Skeletal muscle satellite cell (primary cell): ENCODE data around the gene ZBTB21.

Experiments used
- H3K27me3 ChIP-seq: 2 replicates; pipeline ENCODE4 v1.7.0; 2013; ENCODE audit warnings: low read length; ENCODE audit not compliant: control insufficient read depth, insufficient read depth
- H3K36me3 ChIP-seq: 2 replicates; pipeline ENCODE4 v1.7.0; 2013; ENCODE audit warnings: mild to moderate bottlenecking, control low read depth, low read length; ENCODE audit not compliant: insufficient read depth
- H3K4me1 ChIP-seq: 2 replicates; pipeline ENCODE4 v1.7.0; 2013; ENCODE audit warnings: low read length; ENCODE audit not compliant: control insufficient read depth, insufficient read depth
- H3K4me2 ChIP-seq: 2 replicates; pipeline ENCODE4 v1.7.0; 2013; ENCODE audit warnings: mild to moderate bottlenecking, low read length
- H3K4me3 ChIP-seq: 2 replicates; pipeline ENCODE4 v1.7.0; 2013; ENCODE audit warnings: low read length
- H3K9ac ChIP-seq: 2 replicates; pipeline ENCODE4 v1.7.0; 2013; ENCODE audit warnings: mild to moderate bottlenecking, low read depth, low read length, moderate library complexity
- H3K9me3 ChIP-seq: replicated peaks from 2 replicates; pipeline ENCODE4 v1.7.0; 2013; ENCODE audit warnings: mild to moderate bottlenecking, control low read depth, low read length

Gene ZBTB21

DNA sequence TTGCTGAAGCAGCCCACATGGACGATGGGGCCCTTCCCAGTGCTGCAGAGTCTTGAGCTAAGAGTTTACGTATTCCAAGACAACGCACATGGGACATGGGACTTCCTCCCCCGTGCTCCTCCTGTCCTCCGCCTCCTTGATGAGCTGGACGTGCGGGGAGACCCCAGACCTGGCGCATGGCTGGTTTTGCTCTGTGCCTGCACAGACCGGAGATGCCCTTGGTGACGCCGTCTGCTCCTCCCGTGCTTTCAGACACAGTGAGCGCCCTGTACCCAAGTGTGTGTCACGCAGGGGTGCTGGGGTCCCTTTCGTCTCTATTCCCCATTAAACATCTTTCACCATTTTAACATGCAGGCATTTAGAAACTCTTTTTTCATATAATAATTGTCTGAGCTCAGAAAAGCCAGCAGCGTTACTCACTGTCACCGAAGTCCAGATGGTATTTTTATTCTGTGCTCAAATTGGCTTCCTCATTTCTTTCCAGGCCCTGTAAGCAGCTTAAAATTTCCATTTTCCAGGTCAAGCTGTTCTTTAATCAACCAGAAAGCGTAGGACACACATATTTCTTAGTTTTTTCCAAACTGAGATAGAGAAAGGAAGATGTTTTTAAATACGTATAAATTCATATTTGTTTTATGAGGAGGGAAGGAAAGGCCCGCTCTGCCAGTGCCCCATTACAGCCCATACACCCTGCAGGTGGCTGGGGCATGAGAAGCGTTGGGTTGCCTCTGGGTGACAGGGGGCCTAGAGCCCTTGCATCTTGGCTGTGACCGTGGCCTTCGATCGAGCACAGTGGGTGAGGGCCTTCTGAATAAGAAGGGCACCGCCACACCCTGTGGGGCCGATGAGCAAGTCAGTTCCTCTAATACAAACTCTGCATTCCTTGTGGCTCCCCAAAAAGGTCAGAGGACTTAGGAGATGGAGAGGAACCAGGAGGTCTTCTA lies 17.9 kb upstream of the ZBTB21 start:
- Histone ChIP-seq H3K9me3 (no peaks in the 10 kb centered on the region), H3K9ac (no peak overlapping the region), H3K27me3 (peaks cover 42% of the 10 kb centered on the region), H3K4me1 (peaks cover 13% of the 10 kb centered on the region), H3K4me2 (no peak overlapping the region), H3K36me3 (no peaks in the 10 kb centered on the region), H3K4me3 (no peak overlapping the region)

- no peak overlapping the region for H3K9ac ChIP-seq
- peaks cover 13% of the 10 kb centered on the region for H3K4me1 ChIP-seq
- H3K9me3 ChIP-seq = no peaks in the 10 kb centered on the region
- H3K27me3 ChIP-seq = peaks cover 39% of the 10 kb centered on the region
- H3K4me3 ChIP-seq = no peak overlapping the region
- no peak overlapping the region for H3K4me2 ChIP-seq
- H3K36me3 ChIP-seq = no peaks in the 10 kb centered on the region
Measured at GRCh38 chr21:42027085-42027821, 17.1 kb upstream of the ZBTB21 start.

DNA sequence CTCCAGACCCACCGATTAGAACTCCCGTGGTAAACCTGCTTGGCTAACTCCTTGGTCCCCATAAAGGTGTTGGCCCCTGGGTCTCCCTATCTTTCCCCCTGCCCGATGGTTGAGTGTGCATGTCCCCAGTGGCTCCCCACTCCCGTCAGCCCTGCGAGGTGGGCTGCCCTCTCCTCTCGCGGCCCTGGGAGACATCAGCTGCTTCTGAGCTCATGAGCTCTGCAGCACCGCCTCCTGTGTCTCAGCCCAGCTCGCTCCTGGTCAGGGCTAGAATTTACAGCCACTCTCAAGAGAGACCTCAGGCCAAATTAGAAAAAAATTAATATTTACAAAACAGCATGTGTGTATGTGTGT lies 15.9 kb upstream of the ZBTB21 start:
- H3K36me3 ChIP-seq = no peaks in the 10 kb centered on the region
- no peak overlapping the region for H3K4me2 ChIP-seq
- no peak overlapping the region for H3K9ac ChIP-seq
- no peaks in the 10 kb centered on the region for H3K9me3 ChIP-seq
- peaks cover 13% of the 10 kb centered on the region for H3K4me1 ChIP-seq
- peaks cover 44% of the 10 kb centered on the region for H3K27me3 ChIP-seq
- no peak overlapping the region for H3K4me3 ChIP-seq

DNA sequence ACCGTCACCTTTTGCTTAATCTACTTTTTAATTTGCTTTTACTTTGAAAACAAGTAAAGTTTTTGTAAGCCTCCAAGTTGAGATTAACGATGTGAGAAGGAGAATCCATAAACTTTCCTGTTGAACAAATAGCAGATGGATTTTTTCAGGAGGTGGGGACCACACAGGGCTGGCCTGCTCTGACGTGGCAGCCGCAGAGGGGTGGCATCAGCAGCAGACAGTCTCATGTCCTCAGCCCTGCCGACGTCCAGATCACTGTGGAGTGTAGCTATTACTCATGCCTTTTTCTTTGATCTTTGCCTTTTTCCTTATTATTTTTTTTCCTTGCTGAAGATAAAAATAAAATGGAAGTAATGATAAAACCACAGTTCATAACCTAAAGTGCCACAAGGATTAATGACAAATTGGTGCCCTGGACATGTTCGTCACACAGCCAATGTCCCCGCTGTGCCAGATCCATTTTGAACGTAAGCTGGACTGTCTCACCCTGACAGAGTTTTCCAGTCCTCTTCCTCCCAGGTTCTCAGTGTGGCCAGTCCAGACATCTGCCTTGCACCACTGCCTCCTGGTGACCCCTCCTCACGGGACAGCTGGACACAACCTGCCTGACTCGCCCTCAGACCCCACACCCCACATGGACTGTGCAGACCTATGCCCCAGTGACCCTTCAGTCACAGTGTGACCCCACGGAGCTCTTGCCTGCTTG lies 15.4 kb upstream of the ZBTB21 start:
- no peak overlapping the region for H3K9ac ChIP-seq

GRCh38 chr21:42022906-42023305 lies 12.7 kb upstream of the ZBTB21 start:
- H3K9ac ChIP-seq = no peak overlapping the region
- H3K36me3 ChIP-seq = no peaks in the 10 kb centered on the region

More for the DNA sequence above, 15.4 kb upstream of the ZBTB21 start:
- peaks cover 13% of the 10 kb centered on the region for H3K4me1 ChIP-seq
- H3K27me3 ChIP-seq = peaks cover 44% of the 10 kb centered on the region
- H3K9me3 ChIP-seq = no peaks in the 10 kb centered on the region
- no peaks in the 10 kb centered on the region for H3K36me3 ChIP-seq
- no peak overlapping the region for H3K4me2 ChIP-seq
- no peak overlapping the region for H3K4me3 ChIP-seq

GRCh38 chr21:42022091-42022430 lies 11.9 kb upstream of the ZBTB21 start:
- peaks cover 13% of the 10 kb centered on the region for H3K4me1 ChIP-seq
- no peaks in the 10 kb centered on the region for H3K9me3 ChIP-seq
- H3K36me3 ChIP-seq = no peaks in the 10 kb centered on the region
- H3K9ac ChIP-seq = no peak overlapping the region
- H3K27me3 ChIP-seq = peaks cover 36% of the 10 kb centered on the region
- no peak overlapping the region for H3K4me2 ChIP-seq
- H3K4me3 ChIP-seq = no peak overlapping the region

More at GRCh38 chr21:42022906-42023305, 12.7 kb upstream of the ZBTB21 start:
- Histone ChIP-seq H3K4me3 (no peak overlapping the region), H3K4me2 (no peak overlapping the region), H3K4me1 (peaks cover 13% of the 10 kb centered on the region), H3K27me3 (peaks cover 36% of the 10 kb centered on the region), H3K9me3 (no peaks in the 10 kb centered on the region)

- Histone ChIP-seq H3K4me1 (peaks cover 13% of the 10 kb centered on the region), H3K9me3 (no peaks in the 10 kb centered on the region), H3K36me3 (no peaks in the 10 kb centered on the region), H3K27me3 (peaks cover 36% of the 10 kb centered on the region), H3K4me3 (no peak overlapping the region), H3K4me2 (no peak overlapping the region), H3K9ac (no peak overlapping the region)
Measured at GRCh38 chr21:42021371-42022090, 11.4 kb upstream of the ZBTB21 start.

- no peak overlapping the region for H3K4me3 ChIP-seq
- H3K36me3 ChIP-seq = no peaks in the 10 kb centered on the region
- no peak overlapping the region for H3K9ac ChIP-seq
- H3K4me2 ChIP-seq = no peak overlapping the region
- H3K27me3 ChIP-seq = peaks cover 35% of the 10 kb centered on the region
- no peaks in the 10 kb centered on the region for H3K9me3 ChIP-seq
- H3K4me1 ChIP-seq = no peaks in the 10 kb centered on the region
Measured at GRCh38 chr21:42019706-42020105, 9.5 kb upstream of the ZBTB21 start.

- H3K27me3 ChIP-seq = peaks cover 29% of the 10 kb centered on the region
- no peaks in the 10 kb centered on the region for H3K4me1 ChIP-seq
- H3K9ac ChIP-seq = no peak overlapping the region
- no peaks in the 10 kb centered on the region for H3K9me3 ChIP-seq
- no peaks in the 10 kb centered on the region for H3K36me3 ChIP-seq
- no peak overlapping the region for H3K4me2 ChIP-seq
- no peak overlapping the region for H3K4me3 ChIP-seq
Measured at GRCh38 chr21:42019101-42019605, 9.0 kb upstream of the ZBTB21 start.

- Histone ChIP-seq H3K36me3 (no peaks in the 10 kb centered on the region), H3K4me1 (no peaks in the 10 kb centered on the region), H3K4me2 (no peak overlapping the region), H3K9me3 (no peaks in the 10 kb centered on the region), H3K4me3 (no peak overlapping the region), H3K27me3 (peaks cover 34% of the 10 kb centered on the region), H3K9ac (no peak overlapping the region)
Measured at GRCh38 chr21:42017022-42017421, 6.9 kb upstream of the ZBTB21 start.
